HL-60/S4 treated with phorbol 12-myristate 13-acetate at 8.2 ng/mL for 4 days and 3 days (cell line): ENCODE data around the gene ATP2A2.
"Not testable (repeated sequence)": the region's sequence is repeated elsewhere in the genome, so short reads cannot be mapped to it uniquely, and the experiment has no call there.

ENCODE experiments used
- in situ Hi-C: fragments of 300-500 bp; cut with MboI; formaldehyde crosslinking; loops from 2 replicates; pipeline ENCODE4 v1.15.0; 2022; ENCODE audit warnings: low sequenced_read_pairs

Gene ATP2A2

DNA sequence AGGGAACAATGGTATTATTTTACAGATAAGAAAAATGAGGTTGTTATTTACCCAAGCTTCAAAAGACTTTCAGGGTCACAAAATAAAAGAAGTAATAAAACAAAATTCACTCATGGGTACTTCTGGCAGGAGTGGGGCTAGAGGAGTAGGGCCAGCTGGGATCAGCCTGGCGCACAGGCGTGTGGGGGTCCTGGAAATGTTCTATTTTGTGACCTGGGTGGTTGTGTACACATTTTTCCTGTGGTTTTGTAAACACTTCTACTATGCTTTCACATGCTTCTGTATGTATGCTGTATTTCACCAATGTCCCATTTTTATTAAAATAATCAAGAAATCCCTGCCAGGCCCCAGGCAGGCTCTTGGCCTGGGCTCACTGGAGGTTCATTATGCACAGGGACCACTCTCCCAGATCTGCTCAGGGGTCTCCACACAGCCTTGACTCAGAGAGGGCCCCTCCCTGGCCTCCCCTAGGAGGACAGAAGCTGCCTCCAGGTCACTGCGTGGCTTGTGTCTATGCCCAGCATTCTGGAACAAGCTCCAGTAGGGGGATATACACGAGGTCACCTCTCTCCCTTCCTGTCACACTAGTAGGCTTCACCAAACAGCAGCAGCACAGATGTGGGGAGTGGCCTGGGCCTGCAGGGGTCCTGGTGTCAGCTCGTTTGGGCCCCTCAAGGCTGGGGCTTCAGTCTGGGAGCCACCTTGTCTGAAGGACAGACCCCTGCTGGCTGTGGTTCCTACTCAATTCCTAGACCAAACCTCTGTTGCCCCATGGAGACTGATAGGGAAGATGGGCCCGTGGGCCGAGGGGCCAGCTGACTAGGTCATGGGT lies 84.7 kb downstream of the ATP2A2 start:
- in situ Hi-C loops, result no loop called here

DNA sequence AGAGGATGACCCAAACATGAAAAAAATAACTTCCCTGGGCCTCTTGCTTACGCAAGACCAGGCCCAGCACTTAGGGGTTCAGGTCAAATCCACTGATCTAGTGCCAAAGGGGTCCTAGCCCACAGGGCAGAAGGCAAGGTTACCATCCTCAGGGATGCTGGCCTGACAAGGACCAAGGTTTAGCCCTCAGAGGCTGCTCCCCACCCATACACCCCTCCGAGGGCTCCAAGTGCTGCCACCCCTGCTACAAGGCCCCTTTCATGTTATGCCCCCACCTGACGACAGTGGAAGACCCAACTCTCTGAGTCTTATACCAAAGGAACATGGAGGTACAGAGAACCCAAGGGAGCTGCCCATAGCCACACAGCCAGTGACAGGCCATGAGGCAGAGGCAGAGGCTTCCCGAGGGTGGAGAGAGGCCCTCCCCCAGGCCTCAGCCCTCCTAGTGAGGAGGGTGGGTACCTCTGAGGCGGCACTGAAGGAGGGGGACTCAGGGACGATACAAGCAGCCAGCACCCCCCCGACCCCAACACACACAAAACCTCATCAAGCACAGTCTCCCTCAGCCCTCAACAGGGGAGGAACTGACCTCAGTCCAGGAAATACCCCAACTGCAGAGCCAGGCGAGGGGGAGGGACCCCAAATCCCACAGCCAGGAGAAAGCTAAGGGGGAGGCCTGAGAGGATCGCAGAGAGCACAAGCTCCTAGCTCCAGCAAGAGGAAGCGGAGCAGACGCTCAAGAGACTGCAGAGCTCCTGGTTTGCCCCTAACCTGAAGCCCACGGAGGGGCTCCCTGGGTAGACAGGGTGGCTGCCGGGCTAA lies 85.5 kb downstream of the ATP2A2 start:
- in situ Hi-C loops, result no loop called here

DNA sequence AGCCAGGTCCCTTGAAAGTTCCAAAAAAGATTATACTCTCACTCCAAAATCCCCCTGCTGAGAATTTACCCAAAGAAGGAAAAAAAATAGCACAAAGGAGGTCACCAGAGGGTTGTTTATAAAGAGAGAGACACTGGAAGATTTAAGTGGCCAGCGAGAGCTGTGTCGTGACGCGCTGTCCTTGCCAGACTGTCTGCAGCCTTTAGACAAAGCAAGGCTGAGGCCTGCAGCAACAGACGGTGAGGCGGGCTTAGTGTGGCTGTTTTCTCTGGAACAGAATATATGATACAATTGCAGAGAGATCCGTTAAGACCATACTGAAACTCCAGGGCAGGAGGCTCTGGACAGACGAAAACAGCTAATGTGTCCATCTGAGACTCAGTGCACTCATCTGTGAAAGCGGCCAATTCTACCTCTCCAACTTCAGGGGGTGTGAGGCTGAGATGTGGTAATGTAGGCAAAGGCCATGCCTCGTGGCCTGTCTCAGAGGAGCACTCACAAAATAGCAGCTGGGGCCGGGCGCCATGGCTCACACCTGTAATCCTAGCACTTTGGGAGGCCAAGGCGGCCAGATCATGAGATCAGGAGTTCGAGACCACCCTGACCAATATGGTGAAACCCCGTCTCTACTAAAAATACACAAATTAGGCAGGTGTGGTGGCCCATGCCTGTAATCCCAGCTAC lies 86.3 kb downstream of the ATP2A2 start:
- in situ Hi-C loops, result no loop called here

GRCh38 chr12:110369992-110370391 lies 88.9 kb downstream of the ATP2A2 start:
- in situ Hi-C loops, result no loop called here

- in situ Hi-C loops, result no loop called here
Observed at GRCh38 chr12:110370732-110371231, 89.7 kb downstream of the ATP2A2 start.

DNA sequence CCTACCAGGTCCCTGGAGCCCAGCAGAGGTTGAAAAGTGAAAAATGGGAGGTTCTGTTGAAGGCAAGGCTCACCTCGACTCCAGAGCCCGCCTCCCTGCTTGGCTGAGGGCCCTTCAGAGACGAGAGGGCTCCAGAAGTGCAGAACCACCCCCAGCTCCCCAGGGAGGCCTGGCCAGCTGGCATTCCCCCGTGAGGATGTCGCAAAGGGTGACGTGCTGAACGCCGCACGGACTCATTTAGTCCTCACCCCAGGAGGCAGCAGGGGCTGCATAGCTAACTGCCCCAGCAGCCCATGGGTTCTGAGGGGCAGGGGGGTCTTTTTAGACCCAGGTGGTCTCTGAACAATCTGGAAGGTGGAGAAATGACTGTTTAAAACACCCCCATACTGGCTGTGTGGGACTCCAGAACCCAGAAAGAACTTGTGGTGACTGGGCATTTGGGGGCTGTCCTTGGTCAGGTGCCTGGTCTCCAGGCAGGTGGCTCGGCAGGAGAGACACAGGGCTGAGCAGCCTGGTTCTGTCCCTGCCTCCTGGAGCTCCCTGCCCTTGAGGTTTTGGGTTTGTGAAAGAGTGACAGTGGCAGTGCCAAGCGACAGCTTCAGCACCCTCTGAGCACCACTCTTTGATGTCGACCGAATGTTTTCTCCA lies 90.5 kb downstream of the ATP2A2 start:
- in situ Hi-C loops, result no loop called here

DNA sequence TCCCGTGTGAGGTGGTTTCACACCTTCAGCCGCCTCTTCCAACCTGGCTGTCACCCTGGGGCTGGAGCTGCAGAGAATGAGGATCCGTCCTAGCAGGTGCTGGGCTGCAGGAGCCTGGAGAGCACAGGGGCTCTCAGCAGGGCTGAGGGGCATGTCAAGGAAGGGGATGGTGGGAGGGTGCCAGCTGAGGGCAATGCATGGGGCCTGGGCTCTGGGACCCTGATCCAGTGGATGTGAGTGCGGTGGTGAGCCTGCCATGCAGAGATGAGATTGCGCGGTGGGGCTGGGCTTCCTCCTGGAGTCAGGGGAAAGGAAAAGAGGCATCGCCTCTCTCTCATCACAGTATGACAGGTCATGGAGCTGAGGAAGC lies 91.0 kb downstream of the ATP2A2 start:
- in situ Hi-C loops, result no loop called here

GRCh38 chr12:110373025-110373424 lies 92.0 kb downstream of the ATP2A2 start:
- in situ Hi-C loops, result no loop called here

- in situ Hi-C loops, result no loop called here
Observed at GRCh38 chr12:110373425-110373824, 92.4 kb downstream of the ATP2A2 start.

DNA sequence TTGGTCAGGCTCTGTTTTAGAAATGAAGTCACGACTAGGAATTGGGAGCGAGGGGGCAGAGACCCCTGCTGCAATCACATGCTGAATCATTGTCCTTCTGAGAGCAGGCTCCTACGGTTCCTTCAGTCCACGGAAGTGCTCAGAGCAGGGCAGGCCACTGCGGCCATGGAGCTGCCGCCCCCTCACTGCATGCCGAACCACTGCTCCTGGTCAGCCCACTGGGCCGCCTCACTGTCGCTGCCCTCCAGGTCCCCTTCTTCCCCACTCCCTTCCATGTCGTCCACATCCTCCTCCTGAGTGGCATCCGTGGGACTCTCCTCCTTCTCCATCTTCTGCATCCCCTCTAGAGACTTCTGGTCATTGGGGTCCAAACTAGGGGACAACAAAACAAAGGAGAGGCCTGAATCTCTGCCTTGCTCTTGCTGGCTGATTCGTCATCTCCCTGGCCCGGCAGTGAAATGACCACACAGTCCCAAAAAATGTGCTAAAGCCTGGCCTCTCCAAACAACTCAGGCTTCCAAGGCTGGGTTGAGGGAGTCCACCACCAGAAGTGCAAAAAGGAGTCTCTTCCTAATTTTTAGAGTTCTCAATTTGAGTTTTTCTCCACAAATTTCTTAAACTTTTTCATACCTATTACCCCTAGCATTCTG lies 93.0 kb downstream of the ATP2A2 start:
- in situ Hi-C loops, result no loop called here

- in situ Hi-C loops, result not testable (repeated sequence)
Observed at GRCh38 chr12:110378131-110378790, 97.2 kb downstream of the ATP2A2 start.

GRCh38 chr12:110379197-110379596 lies 98.2 kb downstream of the ATP2A2 start:
- in situ Hi-C loops, result no loop called here

GRCh38 chr12:110379631-110380030 lies 98.6 kb downstream of the ATP2A2 start:
- in situ Hi-C loops, result no loop called here

GRCh38 chr12:110382683-110383082 lies 101.6 kb downstream of the ATP2A2 start:
- in situ Hi-C loops, result no loop called here
